SK-N-SH treated with all-trans-retinoic acid at 6 μM for 48 hours (cell line): ENCODE measurements around the gene AUTS2.

Source experiments
- ATAC-seq: fragments of 200-7000 bp; cut with Tn5 transposase; 3 replicates; pipeline ENCODE4 v1.9.1; 2020; ENCODE audit warnings: mild to moderate bottlenecking, moderate library complexity
- ARNTL ChIP-seq: fragments of 450-650 bp; formaldehyde crosslinking; IDR thresholded peaks from 2 replicates; pipeline ENCODE4 v1.5.0; 2020; ENCODE audit warnings: low read depth, mild to moderate bottlenecking, moderate library complexity, borderline replicate concordance
- BACH2 ChIP-seq: fragments of 250-450 bp; sonication (Bioruptor Pico); IDR thresholded peaks from 2 replicates; pipeline ENCODE4 v1.9.0; 2021; ENCODE audit warnings: mild to moderate bottlenecking, borderline replicate concordance
- CSDC2 ChIP-seq: fragments of 250-450 bp; sonication (Bioruptor Pico); IDR thresholded peaks from 2 replicates; pipeline ENCODE4 v1.5.0; 2020; ENCODE audit warnings: mild to moderate bottlenecking, moderate library complexity
- ESRRG ChIP-seq: fragments of 250-450 bp; sonication (Bioruptor Pico); IDR thresholded peaks from 2 replicates; pipeline ENCODE4 v1.6.1; 2021; ENCODE audit warnings: mild to moderate bottlenecking
- GLIS3 ChIP-seq: fragments of 250-450 bp; sonication (Bioruptor Pico); IDR thresholded peaks from 2 replicates; pipeline ENCODE4 v1.5.0; 2020; ENCODE audit warnings: mild to moderate bottlenecking, moderate library complexity
- ISL1 ChIP-seq: fragments of 250-450 bp; sonication (Bioruptor Pico); IDR thresholded peaks from 2 replicates; pipeline ENCODE4 v2.1.2; 2022; ENCODE audit warnings: mild to moderate bottlenecking, moderate library complexity
- OSR1 ChIP-seq: fragments of 250-450 bp; sonication (Bioruptor Pico); IDR thresholded peaks from 2 replicates; pipeline ENCODE4 v1.8.0; 2022; ENCODE audit warnings: moderate library complexity, mild to moderate bottlenecking, inconsistent platforms
- PPARA ChIP-seq: fragments of 250-450 bp; sonication (Bioruptor Pico); IDR thresholded peaks from 2 replicates; pipeline ENCODE4 v1.5.0; 2020; ENCODE audit warnings: mild to moderate bottlenecking, borderline replicate concordance
- SNAI2 ChIP-seq: fragments of 250-450 bp; sonication (Bioruptor Pico); IDR thresholded peaks from 2 replicates; pipeline ENCODE4 v1.5.0; 2020; ENCODE audit warnings: mild to moderate bottlenecking, moderate library complexity
- TCF4 ChIP-seq: fragments of 250-450 bp; sonication (Bioruptor Pico); IDR thresholded peaks from 2 replicates; pipeline ENCODE4 v1.8.0; 2021; ENCODE audit warnings: mild to moderate bottlenecking, moderate library complexity, borderline replicate concordance
- TOX ChIP-seq: fragments of 250-450 bp; sonication (Bioruptor Pico); IDR thresholded peaks from 2 replicates; pipeline ENCODE4 v1.8.0; 2021; ENCODE audit warnings: mild to moderate bottlenecking, moderate library complexity, borderline replicate concordance
- TSHZ2 ChIP-seq: fragments of 250-450 bp; sonication (Bioruptor Pico); IDR thresholded peaks from 2 replicates; pipeline ENCODE4 v1.5.0; 2020; ENCODE audit warnings: mild to moderate bottlenecking, moderate library complexity
- ZFP3 ChIP-seq: fragments of 250-450 bp; sonication (Bioruptor Pico); IDR thresholded peaks from 2 replicates; pipeline ENCODE4 v1.5.0; 2020; ENCODE audit warnings: mild to moderate bottlenecking, moderate library complexity
- ZFP30 ChIP-seq: fragments of 450-650 bp; formaldehyde crosslinking; IDR thresholded peaks from 2 replicates; pipeline ENCODE4 v1.5.0; 2022; ENCODE audit warnings: mild to moderate bottlenecking, moderate library complexity
- ZNF565 ChIP-seq: fragments of 450-650 bp; formaldehyde crosslinking; conservative IDR thresholded peaks from 2 replicates; pipeline ENCODE4 v1.5.0; 2020; ENCODE audit warnings: low read depth, mild to moderate bottlenecking, moderate library complexity
- ZNF70 ChIP-seq: fragments of 450-650 bp; formaldehyde crosslinking; IDR thresholded peaks from 2 replicates; pipeline ENCODE4 v1.5.0; 2020; ENCODE audit warnings: mild to moderate bottlenecking, moderate library complexity
- ZNF8 ChIP-seq: fragments of 450-650 bp; formaldehyde crosslinking; IDR thresholded peaks from 2 replicates; pipeline ENCODE4 v1.5.0; 2020; ENCODE audit warnings: mild to moderate bottlenecking, moderate library complexity
- TF ChIP-seq, protein P1 (sequence below): fragments of 250-450 bp; sonication (Bioruptor Pico); IDR thresholded peaks from 2 replicates; pipeline ENCODE4 v1.8.0; 2021; ENCODE audit warnings: low read depth, mild to moderate bottlenecking, moderate library complexity, borderline replicate concordance
- TF ChIP-seq, protein P2 (sequence below): fragments of 250-450 bp; sonication (Bioruptor Pico); IDR thresholded peaks from 2 replicates; pipeline ENCODE4 v1.8.0; 2020; ENCODE audit warnings: mild to moderate bottlenecking, moderate library complexity, borderline replicate concordance
- TF ChIP-seq, protein P3 (sequence below): fragments of 250-450 bp; sonication (Bioruptor Pico); IDR thresholded peaks from 2 replicates; pipeline ENCODE4 v1.5.1; 2020; ENCODE audit warnings: low read depth, mild to moderate bottlenecking, moderate library complexity

Gene AUTS2

DNA sequence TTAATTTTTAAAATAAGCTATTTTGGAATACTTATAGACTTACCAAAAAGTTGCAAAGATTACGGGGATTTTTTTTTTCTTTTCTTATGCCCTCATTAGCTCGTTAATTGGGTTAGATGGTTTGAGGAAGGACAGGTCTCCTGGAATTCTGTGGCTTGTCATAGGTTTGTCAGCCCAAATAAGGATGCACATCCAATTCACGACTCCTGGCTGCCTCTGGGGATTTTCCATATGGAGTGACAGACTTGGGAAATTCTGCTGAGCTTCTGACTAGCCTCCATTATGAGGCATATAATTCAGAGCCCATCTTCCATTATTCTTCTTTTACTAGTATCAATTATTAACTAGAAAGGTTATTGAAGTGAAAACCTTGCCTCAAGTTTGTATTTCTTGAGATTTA lies 102.1 kb downstream of the AUTS2 start:
- TF ChIP-seq ISL1 (no peak), TOX (CRISPR knock-in tag) (no peak), ZNF70 (CRISPR knock-in tag) (no peak), TCF4 (peak; percentile 24; the same call in 1 of the 2 replicates)

GRCh38 chr7:69701288-69701687 lies 103.0 kb downstream of the AUTS2 start:
- ATAC-seq, result no peak
- no peak for TF ChIP-seq ZNF8
- TF ChIP-seq, protein P1, sequence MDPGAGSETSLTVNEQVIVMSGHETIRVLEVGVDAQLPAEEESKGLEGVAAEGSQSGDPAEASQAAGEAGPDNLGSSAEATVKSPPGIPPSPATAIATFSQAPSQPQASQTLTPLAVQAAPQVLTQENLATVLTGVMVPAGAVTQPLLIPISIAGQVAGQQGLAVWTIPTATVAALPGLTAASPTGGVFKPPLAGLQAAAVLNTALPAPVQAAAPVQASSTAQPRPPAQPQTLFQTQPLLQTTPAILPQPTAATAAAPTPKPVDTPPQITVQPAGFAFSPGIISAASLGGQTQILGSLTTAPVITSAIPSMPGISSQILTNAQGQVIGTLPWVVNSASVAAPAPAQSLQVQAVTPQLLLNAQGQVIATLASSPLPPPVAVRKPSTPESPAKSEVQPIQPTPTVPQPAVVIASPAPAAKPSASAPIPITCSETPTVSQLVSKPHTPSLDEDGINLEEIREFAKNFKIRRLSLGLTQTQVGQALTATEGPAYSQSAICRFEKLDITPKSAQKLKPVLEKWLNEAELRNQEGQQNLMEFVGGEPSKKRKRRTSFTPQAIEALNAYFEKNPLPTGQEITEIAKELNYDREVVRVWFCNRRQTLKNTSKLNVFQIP, result no peak
- no peak for TF ChIP-seq TSHZ2 (CRISPR knock-in tag)
- TF ChIP-seq SNAI2 (CRISPR knock-in tag), result no peak
- no peak for TF ChIP-seq BACH2 (CRISPR knock-in tag)
- TF ChIP-seq, protein P2, sequence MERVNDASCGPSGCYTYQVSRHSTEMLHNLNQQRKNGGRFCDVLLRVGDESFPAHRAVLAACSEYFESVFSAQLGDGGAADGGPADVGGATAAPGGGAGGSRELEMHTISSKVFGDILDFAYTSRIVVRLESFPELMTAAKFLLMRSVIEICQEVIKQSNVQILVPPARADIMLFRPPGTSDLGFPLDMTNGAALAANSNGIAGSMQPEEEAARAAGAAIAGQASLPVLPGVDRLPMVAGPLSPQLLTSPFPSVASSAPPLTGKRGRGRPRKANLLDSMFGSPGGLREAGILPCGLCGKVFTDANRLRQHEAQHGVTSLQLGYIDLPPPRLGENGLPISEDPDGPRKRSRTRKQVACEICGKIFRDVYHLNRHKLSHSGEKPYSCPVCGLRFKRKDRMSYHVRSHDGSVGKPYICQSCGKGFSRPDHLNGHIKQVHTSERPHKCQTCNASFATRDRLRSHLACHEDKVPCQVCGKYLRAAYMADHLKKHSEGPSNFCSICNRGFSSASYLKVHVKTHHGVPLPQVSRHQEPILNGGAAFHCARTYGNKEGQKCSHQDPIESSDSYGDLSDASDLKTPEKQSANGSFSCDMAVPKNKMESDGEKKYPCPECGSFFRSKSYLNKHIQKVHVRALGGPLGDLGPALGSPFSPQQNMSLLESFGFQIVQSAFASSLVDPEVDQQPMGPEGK, result no peak
- no peak for TF ChIP-seq ARNTL (CRISPR knock-in tag)
- no peak for TF ChIP-seq OSR1
- TF ChIP-seq GLIS3, result no peak
- no peak for TF ChIP-seq PPARA (CRISPR knock-in tag)
- TF ChIP-seq CSDC2 (CRISPR knock-in tag), result no peak
- TF ChIP-seq ZNF70 (CRISPR knock-in tag), result no peak
- TF ChIP-seq ESRRG (CRISPR knock-in tag), result no peak
- TF ChIP-seq TOX (CRISPR knock-in tag), result no peak
- TF ChIP-seq, all 23 proteins: peak for 0

More for the DNA sequence above, 102.1 kb downstream of the AUTS2 start:
- peak; percentile 17; the same call in 2 of the 3 replicates for ATAC-seq

GRCh38 chr7:69702357-69702756 lies 104.1 kb downstream of the AUTS2 start:
- no peak for ATAC-seq
- no peak for TF ChIP-seq ARNTL (CRISPR knock-in tag)
- TF ChIP-seq TOX (CRISPR knock-in tag), result no peak
- TF ChIP-seq ZNF565, result no peak
- TF ChIP-seq, protein P2, result no peak
- no peak for TF ChIP-seq TSHZ2 (CRISPR knock-in tag)
- no peak for TF ChIP-seq ZNF8
- TF ChIP-seq PPARA (CRISPR knock-in tag), result no peak
- TF ChIP-seq ZFP3 (CRISPR knock-in tag), result no peak
- no peak for TF ChIP-seq CSDC2 (CRISPR knock-in tag)
- no peak for TF ChIP-seq TCF4
- TF ChIP-seq, protein P3, sequence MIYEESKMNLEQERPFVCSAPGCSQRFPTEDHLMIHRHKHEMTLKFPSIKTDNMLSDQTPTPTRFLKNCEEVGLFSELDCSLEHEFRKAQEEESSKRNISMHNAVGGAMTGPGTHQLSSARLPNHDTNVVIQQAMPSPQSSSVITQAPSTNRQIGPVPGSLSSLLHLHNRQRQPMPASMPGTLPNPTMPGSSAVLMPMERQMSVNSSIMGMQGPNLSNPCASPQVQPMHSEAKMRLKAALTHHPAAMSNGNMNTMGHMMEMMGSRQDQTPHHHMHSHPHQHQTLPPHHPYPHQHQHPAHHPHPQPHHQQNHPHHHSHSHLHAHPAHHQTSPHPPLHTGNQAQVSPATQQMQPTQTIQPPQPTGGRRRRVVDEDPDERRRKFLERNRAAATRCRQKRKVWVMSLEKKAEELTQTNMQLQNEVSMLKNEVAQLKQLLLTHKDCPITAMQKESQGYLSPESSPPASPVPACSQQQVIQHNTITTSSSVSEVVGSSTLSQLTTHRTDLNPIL (CRISPR knock-in tag), result no peak
- TF ChIP-seq ZFP30 (CRISPR knock-in tag), result no peak
- no peak for TF ChIP-seq ESRRG (CRISPR knock-in tag)
- no peak for TF ChIP-seq GLIS3
- no peak for TF ChIP-seq SNAI2 (CRISPR knock-in tag)
